H1 (cell line): ENCODE measurements around the gene IRAK4. TPM values are rescaled to one million over a fixed set of nuclear protein-coding genes. Genes with fewer than 3 reads are reported as not detected.
A peak's percentile ranks its signal among the peaks of the same experiment; 100 is the strongest.

Source experiments
- CTCF ChIA-PET: fragments of 300-600 bp; sonication (Branson Sonifier 250); formaldehyde crosslinking; loops from one replicate; lab custom pipeline; 2021; ENCODE audit not compliant: partially characterized antibody; lab: Charles Lee
- POLR2A ChIA-PET: fragments of 300-600 bp; sonication (Branson Sonifier 250); formaldehyde crosslinking; loops from one replicate; lab custom pipeline; 2021; ENCODE audit warnings: inconsistent platforms; ENCODE audit not compliant: partially characterized antibody; lab: Charles Lee
- DNase-seq, 2 experiments: peaks; one replicate each; pipeline versions ENCODE4 v3.0.0 to v3.0.0-alpha.2; 2010 to 2022; ENCODE audit warnings: low spot score in 2 of 2, low read depth in 1 of 2, mixed read lengths in 1 of 2
- FAIRE-seq: peaks from 2 replicates; lab custom pipeline; 2011; peaks lifted over from hg19 to GRCh38; lab: Jason Lieb, UNC
- H2AFZ ChIP-seq: 2 replicates; pipeline ENCODE4 v1.8.1; 2012; ENCODE audit warnings: low read length, inconsistent platforms
- H2AK5ac ChIP-seq: 2 replicates; pipeline ENCODE4 v1.6.1; 2013; ENCODE audit warnings: low read depth, low read length
- H2BK120ac ChIP-seq: replicated peaks from 2 replicates; pipeline ENCODE3; 2013; ENCODE audit warnings: low read depth, low read length, inconsistent platforms
- H2BK12ac ChIP-seq: 2 replicates; pipeline ENCODE4 v1.6.1; 2013; ENCODE audit warnings: low read depth, low read length
- H2BK15ac ChIP-seq: 2 replicates; pipeline ENCODE4 v1.6.1; 2013; ENCODE audit warnings: low read length
- H2BK20ac ChIP-seq: 2 replicates; pipeline ENCODE4 v1.6.1; 2013; ENCODE audit warnings: low read length
- H2BK5ac ChIP-seq: 2 replicates; pipeline ENCODE4 v1.6.1; 2013; ENCODE audit warnings: low read depth, low read length
- H3K14ac ChIP-seq: 2 replicates; pipeline ENCODE4 v1.6.1; 2013; ENCODE audit warnings: inconsistent platforms; ENCODE audit not compliant: insufficient read length
- H3K18ac ChIP-seq: 2 replicates; pipeline ENCODE4 v1.6.1; 2013; ENCODE audit warnings: low read length; ENCODE audit errors: extremely low read depth
- H3K23ac ChIP-seq: 2 replicates; pipeline ENCODE4 v1.6.1; 2013; ENCODE audit warnings: inconsistent platforms; ENCODE audit not compliant: insufficient read length
- H3K23me2 ChIP-seq: 2 replicates; pipeline ENCODE4 v1.6.1; 2013; ENCODE audit warnings: low read depth, low read length
- H3K27ac ChIP-seq: 2 replicates; pipeline ENCODE4 v1.6.1; 2011; ENCODE audit warnings: low read depth, low read length, inconsistent platforms
- H3K27me3 ChIP-seq, 4 experiments: replicated peaks in 1 of 4; 1 replicate in 1 of 4; 2 replicates in 3 of 4; pipeline versions ENCODE4 v1.6.1 to v1.8.1; 2011 to 2013; ENCODE audit warnings: low read length in 3 of 4, mild to moderate bottlenecking in 3 of 4, inconsistent platforms in 2 of 4, mixed read lengths in 2 of 4, moderate library complexity in 1 of 4; ENCODE audit not compliant: control insufficient read depth in 3 of 4, insufficient read depth in 3 of 4; ENCODE audit errors: extremely low read depth in 1 of 4
- H3K36me3 ChIP-seq, 4 experiments: 2 replicates each; pipeline versions ENCODE4 v1.6.1 to v1.8.1; 2011 to 2013; ENCODE audit warnings: mild to moderate bottlenecking in 4 of 4, low read length in 3 of 4, moderate library complexity in 2 of 4, control low read depth in 1 of 4, inconsistent platforms in 1 of 4; ENCODE audit not compliant: insufficient read depth in 4 of 4, control insufficient read depth in 2 of 4
- H3K4ac ChIP-seq: replicated peaks from 2 replicates; pipeline ENCODE3; 2013; ENCODE audit warnings: low read length, low read depth, mixed read lengths, inconsistent platforms; ENCODE audit not compliant: insufficient read length
- H3K4me1 ChIP-seq, 4 experiments: replicated peaks in 1 of 4; 1 replicate in 1 of 4; 2 replicates in 3 of 4; pipeline versions ENCODE4 v1.6.1 to v1.8.1; 2011 to 2013; ENCODE audit warnings: low read length in 3 of 4, inconsistent platforms in 2 of 4, mixed read lengths in 1 of 4; ENCODE audit not compliant: insufficient read depth in 4 of 4, control insufficient read depth in 3 of 4
- H3K4me2 ChIP-seq, 2 experiments: 2 replicates each; pipeline versions ENCODE4 v1.6.1 to v1.8.1; 2011 to 2013; ENCODE audit warnings: low read depth in 2 of 2, low read length in 2 of 2, control low read depth in 1 of 2, inconsistent platforms in 1 of 2, mild to moderate bottlenecking in 1 of 2; ENCODE audit not compliant: insufficient read depth in 1 of 2
- H3K4me3 ChIP-seq, 4 experiments: fragments of 200-600, 300-600 bp in 1 of 4; sonication (generic), shearing (Covaris generic), sonication (Bioruptor Twin) in 1 of 4; 2 replicates each; pipeline versions ENCODE4 v1.5.1 to v1.8.1; 2011 to 2016; ENCODE audit warnings: low read length in 4 of 4, low read depth in 3 of 4, control low read depth in 2 of 4, inconsistent platforms in 2 of 4, mild to moderate bottlenecking in 2 of 4, mixed read lengths in 1 of 4, moderate library complexity in 1 of 4; ENCODE audit not compliant: insufficient read depth in 2 of 4; ENCODE audit errors: extremely low read depth in 1 of 4
- H3K56ac ChIP-seq: replicated peaks from 2 replicates; pipeline ENCODE3; 2013; ENCODE audit warnings: low read depth, mild to moderate bottlenecking, mixed read lengths, low read length, inconsistent platforms; ENCODE audit not compliant: insufficient read length
- H3K79me1 ChIP-seq: 2 replicates; pipeline ENCODE4 v1.6.1; 2013; ENCODE audit warnings: low read depth, low read length, control low read depth
- H3K79me2 ChIP-seq, 2 experiments: 2 replicates each; pipeline versions ENCODE4 v1.6.1 to v1.8.1; 2012 to 2013; ENCODE audit warnings: low read length in 2 of 2, mild to moderate bottlenecking in 2 of 2, inconsistent platforms in 1 of 2; ENCODE audit not compliant: insufficient read depth in 2 of 2, control insufficient read depth in 1 of 2
- H3K9ac ChIP-seq, 4 experiments: replicated peaks in 1 of 4; 1 replicate in 1 of 4; 2 replicates in 3 of 4; pipeline versions ENCODE4 v1.6.1 to v1.8.1; 2011 to 2013; ENCODE audit warnings: low read depth in 3 of 4, low read length in 3 of 4, control low read depth in 2 of 4, mild to moderate bottlenecking in 2 of 4, moderate library complexity in 2 of 4, inconsistent platforms in 1 of 4; ENCODE audit errors: extremely low read depth in 1 of 4
- H3K9me3 ChIP-seq, 2 experiments: 2 replicates each; pipeline versions ENCODE4 v1.6.1 to v1.8.1; 2012 to 2013; ENCODE audit warnings: mild to moderate bottlenecking in 2 of 2, moderate library complexity in 2 of 2, control low read depth in 1 of 2, inconsistent platforms in 1 of 2, low read depth in 1 of 2, low read length in 1 of 2, mixed read lengths in 1 of 2; ENCODE audit not compliant: insufficient read depth in 2 of 2
- H4K20me1 ChIP-seq, 2 experiments: replicated peaks in 1 of 2; 2 replicates each; pipeline versions ENCODE3 to v1.8.1; 2011 to 2013; ENCODE audit warnings: inconsistent platforms in 2 of 2, low read length in 2 of 2, mild to moderate bottlenecking in 1 of 2; ENCODE audit not compliant: insufficient read depth in 2 of 2, control insufficient read depth in 1 of 2
- H4K5ac ChIP-seq: 2 replicates; pipeline ENCODE4 v1.6.1; 2013; ENCODE audit warnings: low read length, low read depth, mixed read lengths, inconsistent platforms; ENCODE audit not compliant: insufficient read length
- H4K8ac ChIP-seq: 2 replicates; pipeline ENCODE4 v1.8.0; 2013; ENCODE audit warnings: mild to moderate bottlenecking, moderate library complexity, low read length, inconsistent platforms; ENCODE audit not compliant: insufficient read depth; ENCODE audit errors: extremely low read depth
- H4K91ac ChIP-seq: replicated peaks from 2 replicates; pipeline ENCODE3; 2013; ENCODE audit warnings: low read length, mixed read lengths, inconsistent platforms; ENCODE audit not compliant: insufficient read length
- ASH2L ChIP-seq: fragments of 200-600, 300-600 bp; sonication (generic); IDR thresholded peaks from one replicate; pipeline ENCODE4 v1.7.1; 2017; ENCODE audit warnings: low read length
- FOSL1 ChIP-seq: IDR thresholded peaks from 2 replicates; pipeline ENCODE4 v1.6.1; 2011; ENCODE audit warnings: mild to moderate bottlenecking, low read depth, low read length, moderate library complexity; ENCODE audit not compliant: insufficient read depth
- POLR2A ChIP-seq, 2 experiments: IDR thresholded peaks; 1 replicate in 1 of 2; 2 replicates in 1 of 2; pipeline ENCODE4 v1.6.1; 2011; ENCODE audit warnings: low read depth in 2 of 2, low read length in 2 of 2, mild to moderate bottlenecking in 2 of 2; ENCODE audit errors: control extremely low read depth in 1 of 2
- USF2 ChIP-seq: IDR thresholded peaks from 2 replicates; pipeline ENCODE4 v1.6.1; 2011; ENCODE audit warnings: low read length, improper control_type of control experiment
- WGBS, 2 experiments: shearing (Covaris generic) in 1 of 2; methylation state at CpG; one replicate each; pipeline versions ENCODE4 v1.1.6 to v1.1.7; 2013 to 2015; ENCODE audit warnings: low lambda C conversion rate in 2 of 2, mixed read lengths in 2 of 2, inconsistent platforms in 1 of 2, low coverage in 1 of 2, missing lambda C conversion rate in 1 of 2; ENCODE audit not compliant: insufficient replicate concordance in 2 of 2, insufficient coverage in 1 of 2, insufficient read length in 1 of 2; ENCODE audit errors: extremely low coverage in 1 of 2, missing lambda C conversion rate in 1 of 2; 5-methylcytosine and 5-hydroxymethylcytosine counted together
- polyA plus RNA-seq, 7 experiments: library from polyadenylated mRNA; depleted of rRNA in 3 of 7; stranded (reverse) in 5 of 7; unstranded in 2 of 7; fragments of >200 nt in 5 of 7; fragments of 200-250 nt in 2 of 7; gene quantifications; 1 replicate in 5 of 7; 2 replicates in 1 of 7; 4 replicates in 1 of 7; pipeline versions ENCODE4 v1.2.1 to v1.2.3, GENCODE V29; 2011 to 2013; ENCODE audit warnings: missing spikeins in 2 of 7, mixed read lengths in 2 of 7
- total RNA-seq: library from RNA; stranded (reverse); fragmentation: NEBNext Ultra II Directional; extraction: Animal tissue kit (Norgen Biotek cat#: 25700); gene quantifications from 2 replicates; pipeline ENCODE4 v1.2.1, GENCODE V29; 2021

Gene IRAK4
- total and polyA plus RNA-seq, 2 of the 8 experiments (the other 6 are each of a cell fraction or from before 2014, with no cell fraction given) = 2.3 to 7.7 TPM

GRCh38 chr12:43815416-43815815, 56.7 kb downstream of the IRAK4 start:
- Histone ChIP-seq H2AK5ac (no peak overlapping the region), H3K23me2 (peaks cover 3% of the 10 kb centered on the region; the same call in 1 of the 2 replicates), H2BK120ac (no peak overlapping the region), H2AFZ (peak overlapping the region; percentile 92), H4K8ac (no peak overlapping the region), H3K4me1 (peaks cover 0 to 5% (median 1%) of the 10 kb centered on the region in 4 experiments; a peak in 1 of 7 replicates), H3K18ac (no peak overlapping the region), H3K79me1 (no peaks in the 10 kb centered on the region), H4K91ac (no peak overlapping the region), H3K23ac (no peak overlapping the region), H3K36me3 (no peaks in the 10 kb centered on the region), H4K5ac (no peak overlapping the region), H3K9me3 (no peaks in the 10 kb centered on the region), H3K56ac (no peak overlapping the region), H3K4ac (no peak overlapping the region), H3K4me2 (0 out of 4 replicates have a peak overlapping the region, but pooled peaks of 1 of the 2 experiments have one; percentile 9), H3K27me3 (no peaks in the 10 kb centered on the region), H3K14ac (no peak overlapping the region), H2BK20ac (no peak overlapping the region), H3K9ac (no peak overlapping the region), H2BK15ac (no peak overlapping the region), H2BK5ac (no peak overlapping the region), H3K4me3 (no peak overlapping the region), H3K79me2 (no peaks in the 10 kb centered on the region), H2BK12ac (no peak overlapping the region), H4K20me1 (no peaks in the 10 kb centered on the region), H3K27ac (no peak overlapping the region)
- WGBS, 2 experiments = 89% methylated on average over 3 of the region's 3 CpGs; no CpG with 5 or more reads in 1 of the 2 experiments
- ChIA-PET POLR2A (interaction anchor here (0.7 to 4.5 kb wide), 2 partner anchors 9 to 199 kb away, joined by 3 to 24 read pairs; partner anchors contain the start of gene TWF1), CTCF (interaction anchor here (1.0 to 2.3 kb wide), 8 partner anchors 10 to 67 kb away, joined by 3 to 10 read pairs (median 3); partner anchors contain the start of gene TWF1)
- DNase-seq (no peak), FAIRE-seq (no peak)
- no peak for TF ChIP-seq ASH2L
- no peak for TF ChIP-seq FOSL1
- TF ChIP-seq USF2 = no peak
- no peak for TF ChIP-seq POLR2A (IDR thresholded peaks at IDR 0.05; ENCODE audit: control extremely low read depth in 1 of 2, low read depth in 2 of 2, low read length in 2 of 2)
